ENCODE data around the gene MPL.

DNA sequence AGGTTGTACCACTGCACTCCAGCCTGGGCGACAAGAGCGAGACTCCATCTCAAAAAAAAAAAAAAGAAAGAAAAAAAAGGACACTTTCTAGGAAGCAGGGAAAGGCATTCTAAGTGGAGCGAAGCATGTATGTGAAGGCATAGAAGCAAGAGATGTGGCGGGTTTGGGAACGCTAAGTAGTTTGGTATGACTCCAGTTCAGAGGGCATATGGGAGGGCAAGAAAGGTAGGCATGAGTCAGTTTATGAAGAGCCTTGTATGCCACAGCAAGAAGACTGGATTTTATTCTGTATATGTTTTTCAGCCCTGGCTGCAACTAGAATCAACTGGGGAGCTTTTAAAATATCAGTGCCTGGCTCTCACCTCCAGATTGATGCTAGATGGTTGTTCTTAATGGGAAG is 34.6 kb downstream of the MPL start:
- TF ChIP-seq, protein P1, sequence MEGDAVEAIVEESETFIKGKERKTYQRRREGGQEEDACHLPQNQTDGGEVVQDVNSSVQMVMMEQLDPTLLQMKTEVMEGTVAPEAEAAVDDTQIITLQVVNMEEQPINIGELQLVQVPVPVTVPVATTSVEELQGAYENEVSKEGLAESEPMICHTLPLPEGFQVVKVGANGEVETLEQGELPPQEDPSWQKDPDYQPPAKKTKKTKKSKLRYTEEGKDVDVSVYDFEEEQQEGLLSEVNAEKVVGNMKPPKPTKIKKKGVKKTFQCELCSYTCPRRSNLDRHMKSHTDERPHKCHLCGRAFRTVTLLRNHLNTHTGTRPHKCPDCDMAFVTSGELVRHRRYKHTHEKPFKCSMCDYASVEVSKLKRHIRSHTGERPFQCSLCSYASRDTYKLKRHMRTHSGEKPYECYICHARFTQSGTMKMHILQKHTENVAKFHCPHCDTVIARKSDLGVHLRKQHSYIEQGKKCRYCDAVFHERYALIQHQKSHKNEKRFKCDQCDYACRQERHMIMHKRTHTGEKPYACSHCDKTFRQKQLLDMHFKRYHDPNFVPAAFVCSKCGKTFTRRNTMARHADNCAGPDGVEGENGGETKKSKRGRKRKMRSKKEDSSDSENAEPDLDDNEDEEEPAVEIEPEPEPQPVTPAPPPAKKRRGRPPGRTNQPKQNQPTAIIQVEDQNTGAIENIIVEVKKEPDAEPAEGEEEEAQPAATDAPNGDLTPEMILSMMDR (IDR thresholded peaks at IDR 0.05): no peak
- TF ChIP-seq EP300 (IDR thresholded peaks at IDR 0.05) (no peak), POLR2AphosphoS5 (IDR thresholded peaks at IDR 0.05) (no peak), POLR2A (IDR thresholded peaks at IDR 0.05) (no peak)
